Measurements from ENCODE around the gene RGS6. TPM values are rescaled to one million over a fixed set of nuclear protein-coding genes. Genes with fewer than 3 reads are reported as not detected.

RGS6 gene
- total RNA-seq, 2 experiments from 2014 or later: not detected

DNA sequence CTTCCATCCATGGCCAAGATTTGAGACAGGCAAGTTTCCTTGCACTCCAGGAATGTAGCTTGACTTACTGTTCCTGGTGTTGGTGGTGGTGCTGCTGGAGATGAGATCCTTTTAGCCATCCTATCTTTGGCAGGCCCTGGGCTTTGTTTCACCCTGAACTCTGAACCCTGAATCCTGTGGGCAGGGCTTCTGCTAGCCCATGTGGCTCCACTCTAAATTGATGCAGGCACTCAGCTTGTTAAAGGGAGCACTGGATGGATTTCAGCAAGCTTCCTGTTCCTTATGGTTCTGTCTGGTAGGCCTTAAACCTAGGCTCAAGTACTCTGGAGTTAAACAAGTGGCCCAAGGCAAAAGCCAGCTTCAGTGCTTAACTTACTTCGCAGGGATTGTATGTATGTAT lies 138.2 kb downstream of the RGS6 start:
- CTCF ChIA-PET: interaction anchor here (1.2 kb wide), 1 partner anchor 10 kb away, joined by 4 read pairs; no protein-coding TSS in a partner anchor
- no peaks in the 10 kb centered on the region for H3K4me1 Mint-ChIP-seq (ENCODE audit: low read depth)
- TF ChIP-seq, protein P1, sequence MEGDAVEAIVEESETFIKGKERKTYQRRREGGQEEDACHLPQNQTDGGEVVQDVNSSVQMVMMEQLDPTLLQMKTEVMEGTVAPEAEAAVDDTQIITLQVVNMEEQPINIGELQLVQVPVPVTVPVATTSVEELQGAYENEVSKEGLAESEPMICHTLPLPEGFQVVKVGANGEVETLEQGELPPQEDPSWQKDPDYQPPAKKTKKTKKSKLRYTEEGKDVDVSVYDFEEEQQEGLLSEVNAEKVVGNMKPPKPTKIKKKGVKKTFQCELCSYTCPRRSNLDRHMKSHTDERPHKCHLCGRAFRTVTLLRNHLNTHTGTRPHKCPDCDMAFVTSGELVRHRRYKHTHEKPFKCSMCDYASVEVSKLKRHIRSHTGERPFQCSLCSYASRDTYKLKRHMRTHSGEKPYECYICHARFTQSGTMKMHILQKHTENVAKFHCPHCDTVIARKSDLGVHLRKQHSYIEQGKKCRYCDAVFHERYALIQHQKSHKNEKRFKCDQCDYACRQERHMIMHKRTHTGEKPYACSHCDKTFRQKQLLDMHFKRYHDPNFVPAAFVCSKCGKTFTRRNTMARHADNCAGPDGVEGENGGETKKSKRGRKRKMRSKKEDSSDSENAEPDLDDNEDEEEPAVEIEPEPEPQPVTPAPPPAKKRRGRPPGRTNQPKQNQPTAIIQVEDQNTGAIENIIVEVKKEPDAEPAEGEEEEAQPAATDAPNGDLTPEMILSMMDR (IDR thresholded peaks at IDR 0.05): no peak

DNA sequence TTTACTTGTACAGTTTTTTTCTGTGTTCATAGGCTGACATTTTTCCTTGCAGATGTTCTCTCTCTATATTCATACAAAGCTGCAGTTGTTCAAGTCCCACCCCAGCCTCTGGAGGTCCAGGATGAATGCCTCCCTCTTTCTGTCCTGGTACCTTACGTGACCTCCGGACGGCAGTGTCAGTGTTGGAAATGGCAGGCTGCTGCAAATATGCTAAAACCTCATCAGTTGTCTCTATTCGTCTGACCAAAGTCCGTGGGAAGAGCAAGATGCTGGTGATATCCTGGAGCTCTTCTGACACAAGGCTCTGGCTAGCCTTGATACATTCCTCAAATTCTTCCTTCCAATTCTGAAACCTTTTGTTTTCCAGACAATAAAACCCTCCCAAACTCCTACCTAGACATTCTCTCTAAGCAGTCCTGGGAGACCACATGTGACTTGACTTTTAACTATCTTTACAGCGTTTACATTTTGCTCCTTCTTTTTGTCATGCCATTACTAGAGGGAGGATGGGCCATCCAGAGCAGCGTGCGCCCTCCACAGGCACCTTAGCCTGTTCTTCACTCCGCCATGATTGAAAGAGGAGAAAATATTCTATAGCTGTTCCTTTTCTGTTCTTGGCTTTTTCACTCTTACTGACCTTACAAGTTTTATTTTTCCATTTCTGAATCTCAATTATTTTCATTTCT lies 143.6 kb downstream of the RGS6 start:
- H3K27me3 ChIP-seq (ENCODE audit: control insufficient read depth in 1 of 2, insufficient read depth in 2 of 2, low read length in 2 of 2): peaks cover 0 to 3% of the 10 kb centered on the region in 2 experiments
- no peaks in the 10 kb centered on the region for H3K27me3 Mint-ChIP-seq
- H3K36me3 ChIP-seq (ENCODE audit: insufficient read depth, low read length): no peaks in the 10 kb centered on the region
- TF ChIP-seq, protein P1 (IDR thresholded peaks at IDR 0.05): no peak
- no peaks in the 10 kb centered on the region for H3K9me3 Mint-ChIP-seq
- ATAC-seq (ENCODE audit: poor library complexity): no peak
- no peaks in the 10 kb centered on the region for H3K9me3 ChIP-seq (ENCODE audit: control insufficient read depth in 1 of 2, insufficient read depth in 1 of 2, low read length in 2 of 2)
- DNase-seq: no peak
- H3K4me1 Mint-ChIP-seq (ENCODE audit: low read depth): no peaks in the 10 kb centered on the region
- POLR2A ChIA-PET: no interaction called here
- H3K36me3 Mint-ChIP-seq (ENCODE audit: low read depth): no peaks in the 10 kb centered on the region
- CTCF ChIA-PET: no interaction called here
- H3K27ac Mint-ChIP-seq: no peak overlapping the region
- no peak overlapping the region for H3K27ac ChIP-seq (ENCODE audit: low read depth in 1 of 2, low read length in 2 of 2)
- H3K4me3 Mint-ChIP-seq: no peak overlapping the region
- intact Hi-C loops (cut with DNase I, micrococcal nuclease): no loop called here
- no peak overlapping the region for H3K4me3 ChIP-seq (ENCODE audit: low read length)
- H3K4me1 ChIP-seq (ENCODE audit: insufficient read depth, low read length): no peaks in the 10 kb centered on the region

More for the DNA sequence above, 138.2 kb downstream of the RGS6 start:
- H3K9me3 Mint-ChIP-seq: no peaks in the 10 kb centered on the region
- DNase-seq (no peak), ATAC-seq (ENCODE audit: poor library complexity) (no peak)
- H3K36me3 Mint-ChIP-seq (ENCODE audit: low read depth): no peaks in the 10 kb centered on the region
- Histone ChIP-seq H3K4me1 (ENCODE audit: insufficient read depth, low read length) (no peaks in the 10 kb centered on the region), H3K36me3 (ENCODE audit: insufficient read depth, low read length) (no peaks in the 10 kb centered on the region), H3K9me3 (ENCODE audit: control insufficient read depth in 1 of 2, insufficient read depth in 1 of 2, low read length in 2 of 2) (no peaks in the 10 kb centered on the region), H3K27me3 (ENCODE audit: control insufficient read depth in 1 of 2, insufficient read depth in 2 of 2, low read length in 2 of 2) (peaks cover 0 to under 1% of the 10 kb centered on the region in 2 experiments), H3K27ac (ENCODE audit: low read depth in 1 of 2, low read length in 2 of 2) (no peak overlapping the region), H3K4me3 (ENCODE audit: low read length) (no peak overlapping the region)
- no peaks in the 10 kb centered on the region for H3K27me3 Mint-ChIP-seq
- intact Hi-C loops (cut with DNase I, micrococcal nuclease): no loop called here
- no peak overlapping the region for H3K27ac Mint-ChIP-seq
- POLR2A ChIA-PET: no interaction called here
- H3K4me3 Mint-ChIP-seq: no peak overlapping the region

DNA sequence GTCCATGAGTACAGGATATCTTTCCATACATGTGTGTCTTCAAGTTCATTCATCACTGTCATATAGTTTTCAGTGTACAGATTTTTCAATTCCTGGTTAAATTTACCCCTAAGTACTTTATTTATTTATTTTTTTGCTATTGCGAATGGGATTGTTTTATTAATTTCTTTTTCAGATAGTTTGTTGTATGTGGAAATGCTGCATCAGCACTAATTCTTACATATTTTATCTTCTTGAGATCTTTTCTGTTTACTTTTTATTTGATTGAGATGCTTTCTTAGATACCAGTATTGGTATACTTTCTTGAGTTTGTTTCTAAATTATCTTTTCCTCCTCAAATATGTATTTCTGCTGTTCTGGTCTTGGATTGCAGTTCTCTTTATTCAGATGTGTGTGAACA lies 148.9 kb downstream of the RGS6 start:
- ChIA-PET POLR2A (no interaction called here), CTCF (no interaction called here)
- TF ChIP-seq, protein P1 (IDR thresholded peaks at IDR 0.05): no peak
- Histone ChIP-seq H3K27me3 (ENCODE audit: control insufficient read depth in 1 of 2, insufficient read depth in 2 of 2, low read length in 2 of 2) (peaks cover 0 to 3% of the 10 kb centered on the region in 2 experiments), H3K27ac (ENCODE audit: low read depth in 1 of 2, low read length in 2 of 2) (no peak overlapping the region), H3K4me3 (ENCODE audit: low read length) (no peak overlapping the region), H3K4me1 (ENCODE audit: insufficient read depth, low read length) (no peaks in the 10 kb centered on the region), H3K9me3 (ENCODE audit: control insufficient read depth in 1 of 2, insufficient read depth in 1 of 2, low read length in 2 of 2) (no peaks in the 10 kb centered on the region), H3K36me3 (ENCODE audit: insufficient read depth, low read length) (no peaks in the 10 kb centered on the region)
- Mint-ChIP-seq H3K9me3 (no peaks in the 10 kb centered on the region), H3K36me3 (ENCODE audit: low read depth) (no peaks in the 10 kb centered on the region), H3K27me3 (peaks cover 3% of the 10 kb centered on the region), H3K4me1 (ENCODE audit: low read depth) (no peaks in the 10 kb centered on the region), H3K4me3 (no peak overlapping the region), H3K27ac (no peak overlapping the region)
- DNase-seq (no peak), ATAC-seq (ENCODE audit: poor library complexity) (no peak)
- intact Hi-C loops (cut with DNase I, micrococcal nuclease): no loop called here

Data from CD4-positive, alpha-beta T cell (primary cell).